Measurements from ENCODE around the gene PRKN.

The PRKN gene

DNA sequence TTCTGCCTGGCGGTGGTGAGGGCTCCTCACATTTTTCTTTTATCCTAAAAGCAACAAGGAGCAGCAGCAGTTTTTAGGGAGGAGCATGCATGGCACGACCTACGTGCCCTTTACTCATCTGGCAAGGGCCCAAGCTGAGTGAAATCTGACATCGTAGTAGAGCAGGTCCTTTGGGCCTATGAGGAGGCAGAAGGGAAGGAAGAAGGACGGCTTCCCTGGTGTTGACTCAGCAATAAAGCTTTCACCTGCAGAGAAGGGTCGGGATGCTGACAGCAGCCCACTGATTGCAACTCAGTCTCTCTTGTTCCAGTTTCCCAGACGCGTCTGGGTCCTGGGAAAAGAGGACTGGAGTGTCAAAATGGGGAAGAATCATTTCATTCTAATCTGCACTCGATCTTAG is 1044.6 kb downstream of the PRKN start:
- no peak for DNase-seq (ENCODE audit: low read depth in 1 of 2, low spot score in 1 of 2)
- no peak for TF ChIP-seq SPI1 (IDR thresholded peaks at IDR 0.05; ENCODE audit: borderline replicate concordance, low read depth)
- TF ChIP-seq, protein P1, sequence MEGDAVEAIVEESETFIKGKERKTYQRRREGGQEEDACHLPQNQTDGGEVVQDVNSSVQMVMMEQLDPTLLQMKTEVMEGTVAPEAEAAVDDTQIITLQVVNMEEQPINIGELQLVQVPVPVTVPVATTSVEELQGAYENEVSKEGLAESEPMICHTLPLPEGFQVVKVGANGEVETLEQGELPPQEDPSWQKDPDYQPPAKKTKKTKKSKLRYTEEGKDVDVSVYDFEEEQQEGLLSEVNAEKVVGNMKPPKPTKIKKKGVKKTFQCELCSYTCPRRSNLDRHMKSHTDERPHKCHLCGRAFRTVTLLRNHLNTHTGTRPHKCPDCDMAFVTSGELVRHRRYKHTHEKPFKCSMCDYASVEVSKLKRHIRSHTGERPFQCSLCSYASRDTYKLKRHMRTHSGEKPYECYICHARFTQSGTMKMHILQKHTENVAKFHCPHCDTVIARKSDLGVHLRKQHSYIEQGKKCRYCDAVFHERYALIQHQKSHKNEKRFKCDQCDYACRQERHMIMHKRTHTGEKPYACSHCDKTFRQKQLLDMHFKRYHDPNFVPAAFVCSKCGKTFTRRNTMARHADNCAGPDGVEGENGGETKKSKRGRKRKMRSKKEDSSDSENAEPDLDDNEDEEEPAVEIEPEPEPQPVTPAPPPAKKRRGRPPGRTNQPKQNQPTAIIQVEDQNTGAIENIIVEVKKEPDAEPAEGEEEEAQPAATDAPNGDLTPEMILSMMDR (IDR thresholded peaks at IDR 0.05; ENCODE audit: insufficient read depth, low read length), result no peak
- TF ChIP-seq POLR2AphosphoS5 (IDR thresholded peaks at IDR 0.05; ENCODE audit: low read depth), result no peak
- no peak for TF ChIP-seq GABPA (IDR thresholded peaks at IDR 0.05; ENCODE audit: low read depth)
- TF ChIP-seq, protein P2, sequence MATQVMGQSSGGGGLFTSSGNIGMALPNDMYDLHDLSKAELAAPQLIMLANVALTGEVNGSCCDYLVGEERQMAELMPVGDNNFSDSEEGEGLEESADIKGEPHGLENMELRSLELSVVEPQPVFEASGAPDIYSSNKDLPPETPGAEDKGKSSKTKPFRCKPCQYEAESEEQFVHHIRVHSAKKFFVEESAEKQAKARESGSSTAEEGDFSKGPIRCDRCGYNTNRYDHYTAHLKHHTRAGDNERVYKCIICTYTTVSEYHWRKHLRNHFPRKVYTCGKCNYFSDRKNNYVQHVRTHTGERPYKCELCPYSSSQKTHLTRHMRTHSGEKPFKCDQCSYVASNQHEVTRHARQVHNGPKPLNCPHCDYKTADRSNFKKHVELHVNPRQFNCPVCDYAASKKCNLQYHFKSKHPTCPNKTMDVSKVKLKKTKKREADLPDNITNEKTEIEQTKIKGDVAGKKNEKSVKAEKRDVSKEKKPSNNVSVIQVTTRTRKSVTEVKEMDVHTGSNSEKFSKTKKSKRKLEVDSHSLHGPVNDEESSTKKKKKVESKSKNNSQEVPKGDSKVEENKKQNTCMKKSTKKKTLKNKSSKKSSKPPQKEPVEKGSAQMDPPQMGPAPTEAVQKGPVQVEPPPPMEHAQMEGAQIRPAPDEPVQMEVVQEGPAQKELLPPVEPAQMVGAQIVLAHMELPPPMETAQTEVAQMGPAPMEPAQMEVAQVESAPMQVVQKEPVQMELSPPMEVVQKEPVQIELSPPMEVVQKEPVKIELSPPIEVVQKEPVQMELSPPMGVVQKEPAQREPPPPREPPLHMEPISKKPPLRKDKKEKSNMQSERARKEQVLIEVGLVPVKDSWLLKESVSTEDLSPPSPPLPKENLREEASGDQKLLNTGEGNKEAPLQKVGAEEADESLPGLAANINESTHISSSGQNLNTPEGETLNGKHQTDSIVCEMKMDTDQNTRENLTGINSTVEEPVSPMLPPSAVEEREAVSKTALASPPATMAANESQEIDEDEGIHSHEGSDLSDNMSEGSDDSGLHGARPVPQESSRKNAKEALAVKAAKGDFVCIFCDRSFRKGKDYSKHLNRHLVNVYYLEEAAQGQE (IDR thresholded peaks at IDR 0.05; ENCODE audit: insufficient replicate concordance, low read depth), result no peak
- H3K4me3 ChIP-seq (replicated peaks; ENCODE audit: insufficient read depth, low read length), result no peak overlapping the region
- H3K27ac ChIP-seq (replicated peaks), result no peak overlapping the region
- H3K27me3 ChIP-seq (ENCODE audit: insufficient read depth, poor library complexity, severe bottlenecking), result no peaks in the 10 kb centered on the region

DNA sequence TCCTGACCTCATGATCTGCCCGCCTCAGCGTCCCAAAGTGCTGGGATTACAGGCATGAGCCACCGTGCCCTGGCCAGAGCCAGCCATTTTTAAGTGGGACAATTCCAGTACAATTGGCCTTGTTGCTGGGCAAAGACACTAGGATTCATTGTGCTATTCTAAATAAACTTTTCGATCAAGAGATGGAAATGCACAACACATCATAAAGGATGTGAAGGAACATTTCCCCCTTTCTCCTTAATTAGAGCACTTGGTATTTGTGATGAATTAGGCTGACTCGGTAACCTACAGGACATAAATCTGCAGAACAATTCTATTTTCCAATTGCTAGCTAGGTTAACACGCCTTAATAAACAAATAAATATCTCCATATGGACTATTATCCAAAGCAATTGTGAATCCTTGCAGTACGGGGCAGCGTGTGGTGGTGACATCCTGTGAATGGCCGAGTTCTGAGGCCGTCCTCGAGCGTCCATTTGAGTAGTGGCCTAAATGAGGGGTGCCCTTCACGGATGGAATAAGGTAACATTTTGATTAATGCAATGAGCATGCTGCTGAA is 1047.5 kb downstream of the PRKN start:
- no peak overlapping the region for H3K4me3 ChIP-seq (replicated peaks; ENCODE audit: insufficient read depth, low read length)
- H3K27ac ChIP-seq (replicated peaks), result no peak overlapping the region
- H3K27me3 ChIP-seq (ENCODE audit: insufficient read depth, poor library complexity, severe bottlenecking), result no peaks in the 10 kb centered on the region
- DNase-seq (ENCODE audit: low read depth in 1 of 2, low spot score in 1 of 2), result no peak
- TF ChIP-seq, protein P1 (IDR thresholded peaks at IDR 0.05; ENCODE audit: insufficient read depth, low read length), result no peak
- TF ChIP-seq, protein P2 (IDR thresholded peaks at IDR 0.05; ENCODE audit: insufficient replicate concordance, low read depth), result no peak
- TF ChIP-seq POLR2AphosphoS5 (IDR thresholded peaks at IDR 0.05; ENCODE audit: low read depth) (no peak), SPI1 (IDR thresholded peaks at IDR 0.05; ENCODE audit: borderline replicate concordance, low read depth) (no peak), GABPA (IDR thresholded peaks at IDR 0.05; ENCODE audit: low read depth) (no peak)

DNA sequence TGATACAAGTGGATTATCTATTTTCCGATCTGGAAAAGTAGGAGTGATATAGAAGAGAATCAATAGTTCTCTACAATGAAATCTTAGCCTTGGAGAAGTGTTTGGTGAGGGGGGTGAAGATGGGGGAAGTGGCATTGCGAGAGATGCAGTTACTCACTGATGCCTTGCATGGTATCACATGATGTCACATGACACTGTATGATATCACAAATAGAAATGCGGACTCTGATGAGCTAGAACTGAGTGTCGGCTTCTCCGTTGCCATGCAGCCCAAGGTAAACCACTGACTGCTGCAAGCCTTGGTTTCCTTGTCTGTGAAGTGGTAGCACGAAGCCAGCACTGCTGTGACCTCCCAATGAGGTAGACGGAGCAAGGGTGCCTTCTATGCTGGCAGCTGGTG is 1050.4 kb downstream of the PRKN start:
- Histone ChIP-seq H3K27ac (replicated peaks) (no peak overlapping the region), H3K27me3 (ENCODE audit: insufficient read depth, poor library complexity, severe bottlenecking) (no peaks in the 10 kb centered on the region), H3K4me3 (replicated peaks; ENCODE audit: insufficient read depth, low read length) (no peak overlapping the region)
- TF ChIP-seq, protein P2 (IDR thresholded peaks at IDR 0.05; ENCODE audit: insufficient replicate concordance, low read depth), result no peak
- DNase-seq (ENCODE audit: low read depth in 1 of 2, low spot score in 1 of 2), result no peak
